Peyer's patch (tissue), 4 donors: Measurements from ENCODE around the gene MEF2A.

ENCODE experiments used
- POLR2A ChIP-seq, 2 donors: fragments of 450-650 bp; IDR thresholded peaks; one replicate each; pipeline ENCODE4 v1.5.1; 2017; ENCODE audit warnings: antibody characterized with exemption in 2 of 2, mild to moderate bottlenecking in 2 of 2, moderate library complexity in 2 of 2
- TF ChIP-seq, protein P1 (sequence below), 6 experiments: fragments of 450-650 bp in 4 of 6; fragments of 200-600 bp in 2 of 6; sonication (generic) in 1 of 6; IDR thresholded peaks; one replicate each; pipeline ENCODE4 v1.5.1; 2017 to 2019; ENCODE audit warnings: antibody characterized with exemption in 6 of 6, mild to moderate bottlenecking in 3 of 6, moderate library complexity in 1 of 6

DNA sequence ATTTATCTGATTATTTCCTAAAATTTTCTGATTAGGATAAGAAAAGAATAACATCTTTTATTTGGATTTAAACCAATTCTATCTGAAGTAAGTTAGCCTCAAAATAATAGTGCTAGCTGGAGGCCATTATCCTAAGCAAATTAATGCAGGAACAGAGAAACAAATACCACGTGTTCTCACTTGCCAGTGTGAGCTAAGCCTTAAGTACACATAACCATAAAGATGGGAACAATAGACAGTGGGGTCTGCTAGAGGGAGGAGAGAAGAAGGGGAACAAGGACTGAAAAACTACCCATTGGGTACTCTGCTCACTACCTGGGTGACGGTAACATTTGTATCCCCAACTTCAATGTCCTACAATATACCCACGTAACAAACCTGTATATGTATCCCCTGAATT lies 198.7 kb downstream of the MEF2A start:
- TF ChIP-seq, protein P1, sequence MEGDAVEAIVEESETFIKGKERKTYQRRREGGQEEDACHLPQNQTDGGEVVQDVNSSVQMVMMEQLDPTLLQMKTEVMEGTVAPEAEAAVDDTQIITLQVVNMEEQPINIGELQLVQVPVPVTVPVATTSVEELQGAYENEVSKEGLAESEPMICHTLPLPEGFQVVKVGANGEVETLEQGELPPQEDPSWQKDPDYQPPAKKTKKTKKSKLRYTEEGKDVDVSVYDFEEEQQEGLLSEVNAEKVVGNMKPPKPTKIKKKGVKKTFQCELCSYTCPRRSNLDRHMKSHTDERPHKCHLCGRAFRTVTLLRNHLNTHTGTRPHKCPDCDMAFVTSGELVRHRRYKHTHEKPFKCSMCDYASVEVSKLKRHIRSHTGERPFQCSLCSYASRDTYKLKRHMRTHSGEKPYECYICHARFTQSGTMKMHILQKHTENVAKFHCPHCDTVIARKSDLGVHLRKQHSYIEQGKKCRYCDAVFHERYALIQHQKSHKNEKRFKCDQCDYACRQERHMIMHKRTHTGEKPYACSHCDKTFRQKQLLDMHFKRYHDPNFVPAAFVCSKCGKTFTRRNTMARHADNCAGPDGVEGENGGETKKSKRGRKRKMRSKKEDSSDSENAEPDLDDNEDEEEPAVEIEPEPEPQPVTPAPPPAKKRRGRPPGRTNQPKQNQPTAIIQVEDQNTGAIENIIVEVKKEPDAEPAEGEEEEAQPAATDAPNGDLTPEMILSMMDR (IDR thresholded peaks at IDR 0.05): no peak
- no peak for TF ChIP-seq POLR2A (IDR thresholded peaks at IDR 0.05)
